Ovary (tissue), 3 donors: Measurements from ENCODE around the gene THRA.

Experiments used
- CTCF ChIP-seq, 3 donors: fragments of 450-650 bp in 2 of 3; fragments of 200-600 bp in 1 of 3; IDR thresholded peaks; one replicate each; pipeline versions ENCODE4 v1.5.1 to v1.8.0; 2016 to 2022; ENCODE audit warnings: antibody characterized with exemption in 3 of 3, mild to moderate bottlenecking in 1 of 3
- EP300 ChIP-seq: sonication (generic); formaldehyde crosslinking; IDR thresholded peaks from one replicate; pipeline ENCODE4 v1.6.1; 2017; ENCODE audit warnings: antibody characterized with exemption
- POLR2A ChIP-seq: fragments of 450-650 bp; IDR thresholded peaks from one replicate; pipeline ENCODE4 v1.6.1; 2017; ENCODE audit warnings: antibody characterized with exemption, mild to moderate bottlenecking, moderate library complexity
- donor health status: DM: no; HTN: no; CAD: no.

- TF ChIP-seq CTCF (IDR thresholded peaks at IDR 0.05): peak in 2 of 3 donors; percentile 3 to 21
- TF ChIP-seq POLR2A: no peak
- TF ChIP-seq EP300: no peak
Measured at GRCh38 chr17:40122136-40122998, 59.6 kb downstream of the THRA start.
